ENCODE data around the gene SSTR3. TPM values are rescaled to one million over a fixed set of nuclear protein-coding genes. Genes with fewer than 3 reads are reported as not detected.

SSTR3 gene
- total RNA-seq, 1 donor from 2014 or later = not detected

- no peak for FAIRE-seq
- no peak overlapping the region for H3K4me3 ChIP-seq (ENCODE audit: insufficient read depth, low read depth, low read length)
- H4K20me1 ChIP-seq (ENCODE audit: insufficient read depth, low read length) = no peaks in the 10 kb centered on the region
- Mint-ChIP-seq H3K36me3 (ENCODE audit: low read depth, unreplicated experiment) (peaks cover 6% of the 10 kb centered on the region), H3K9me3 (ENCODE audit: unreplicated experiment) (peaks cover 13% of the 10 kb centered on the region), H3K4me3 (ENCODE audit: unreplicated experiment) (no peak overlapping the region), H3K27me3 (ENCODE audit: low read depth, unreplicated experiment) (peaks cover 47% of the 10 kb centered on the region), H3K4me1 (ENCODE audit: low read depth, unreplicated experiment) (peaks cover 6% of the 10 kb centered on the region), H3K27ac (ENCODE audit: unreplicated experiment) (no peak overlapping the region)
- H3K27me3 ChIP-seq (ENCODE audit: insufficient read depth, low read length) = peaks cover 7% of the 10 kb centered on the region
- no peak overlapping the region for H3K9ac ChIP-seq (ENCODE audit: low read length)
- TF ChIP-seq, protein P1, sequence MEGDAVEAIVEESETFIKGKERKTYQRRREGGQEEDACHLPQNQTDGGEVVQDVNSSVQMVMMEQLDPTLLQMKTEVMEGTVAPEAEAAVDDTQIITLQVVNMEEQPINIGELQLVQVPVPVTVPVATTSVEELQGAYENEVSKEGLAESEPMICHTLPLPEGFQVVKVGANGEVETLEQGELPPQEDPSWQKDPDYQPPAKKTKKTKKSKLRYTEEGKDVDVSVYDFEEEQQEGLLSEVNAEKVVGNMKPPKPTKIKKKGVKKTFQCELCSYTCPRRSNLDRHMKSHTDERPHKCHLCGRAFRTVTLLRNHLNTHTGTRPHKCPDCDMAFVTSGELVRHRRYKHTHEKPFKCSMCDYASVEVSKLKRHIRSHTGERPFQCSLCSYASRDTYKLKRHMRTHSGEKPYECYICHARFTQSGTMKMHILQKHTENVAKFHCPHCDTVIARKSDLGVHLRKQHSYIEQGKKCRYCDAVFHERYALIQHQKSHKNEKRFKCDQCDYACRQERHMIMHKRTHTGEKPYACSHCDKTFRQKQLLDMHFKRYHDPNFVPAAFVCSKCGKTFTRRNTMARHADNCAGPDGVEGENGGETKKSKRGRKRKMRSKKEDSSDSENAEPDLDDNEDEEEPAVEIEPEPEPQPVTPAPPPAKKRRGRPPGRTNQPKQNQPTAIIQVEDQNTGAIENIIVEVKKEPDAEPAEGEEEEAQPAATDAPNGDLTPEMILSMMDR (IDR thresholded peaks at IDR 0.05; ENCODE audit: insufficient read depth, low read depth, low read length) = no peak
- TF ChIP-seq EZH2 (IDR thresholded peaks at IDR 0.05; ENCODE audit: insufficient read depth, low read length) = no peak
- H3K4me1 ChIP-seq (ENCODE audit: insufficient read depth, low read length) = peaks cover 7% of the 10 kb centered on the region
- no peak overlapping the region for H3K27ac ChIP-seq (ENCODE audit: low read depth, low read length)
- no peak overlapping the region for H2AFZ ChIP-seq (ENCODE audit: low read depth, low read length)
- no peaks in the 10 kb centered on the region for H3K36me3 ChIP-seq (ENCODE audit: insufficient read depth, low read length)
- H3K4me2 ChIP-seq (ENCODE audit: low read length) = no peak overlapping the region
- no peak for DNase-seq (ENCODE audit: low read depth)
- no peaks in the 10 kb centered on the region for H3K79me2 ChIP-seq (ENCODE audit: insufficient read depth, low read length)
- peaks cover 8% of the 10 kb centered on the region for H3K9me3 ChIP-seq (ENCODE audit: insufficient read depth, low read depth, low read length)
Measured at GRCh38 chr22:37158963-37159290, 53.4 kb downstream of the SSTR3 start.

DNA sequence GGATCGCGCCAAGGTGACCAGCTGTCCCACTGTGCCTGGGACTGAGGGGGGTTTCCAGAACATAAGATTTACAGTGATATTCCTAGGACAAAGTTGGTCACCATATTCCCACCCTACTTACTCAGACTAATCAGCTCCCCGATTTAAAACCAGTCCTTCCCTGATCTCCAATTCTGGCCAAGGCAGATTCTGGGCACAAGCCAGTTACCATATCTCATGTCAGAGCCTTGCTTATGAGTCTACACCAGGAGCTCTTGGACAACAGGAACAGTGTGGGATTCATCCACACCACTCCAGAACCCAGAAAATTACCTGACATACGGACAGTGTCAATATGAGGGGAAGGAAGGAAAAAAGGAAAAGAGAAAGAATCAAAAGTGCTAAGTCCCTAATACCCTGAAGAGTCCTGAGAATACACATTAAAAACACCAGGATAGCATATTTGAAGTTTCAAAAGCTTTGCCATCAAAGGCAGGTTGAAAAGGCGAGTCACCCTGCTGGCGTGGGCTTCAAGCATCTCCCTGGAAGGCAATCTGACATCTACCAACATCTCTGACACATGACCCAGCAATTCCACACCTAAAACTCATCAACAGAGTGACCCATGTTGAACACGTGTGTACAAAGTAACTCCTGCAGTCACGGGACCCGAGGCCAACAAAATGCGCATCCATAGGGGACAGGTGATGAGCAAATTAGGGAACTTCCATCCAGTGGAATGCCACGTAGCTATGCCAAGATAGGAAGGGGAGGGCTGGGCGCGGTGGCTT is 54.6 kb downstream of the SSTR3 start:
- DNase-seq (ENCODE audit: low read depth) = peak; percentile 49
- TF ChIP-seq, protein P1 (IDR thresholded peaks at IDR 0.05; ENCODE audit: insufficient read depth, low read depth, low read length) = no peak
- TF ChIP-seq EZH2 (IDR thresholded peaks at IDR 0.05; ENCODE audit: insufficient read depth, low read length) = no peak
- Histone ChIP-seq H3K79me2 (ENCODE audit: insufficient read depth, low read length) (no peaks in the 10 kb centered on the region), H3K4me2 (ENCODE audit: low read length) (no peak overlapping the region), H3K27me3 (ENCODE audit: insufficient read depth, low read length) (peaks cover 11% of the 10 kb centered on the region), H3K36me3 (ENCODE audit: insufficient read depth, low read length) (no peaks in the 10 kb centered on the region), H3K9ac (ENCODE audit: low read length) (no peak overlapping the region), H3K27ac (ENCODE audit: low read depth, low read length) (no peak overlapping the region), H3K4me1 (ENCODE audit: insufficient read depth, low read length) (peaks cover 7% of the 10 kb centered on the region), H3K4me3 (ENCODE audit: insufficient read depth, low read depth, low read length) (no peak overlapping the region), H2AFZ (ENCODE audit: low read depth, low read length) (no peak overlapping the region), H3K9me3 (ENCODE audit: insufficient read depth, low read depth, low read length) (peaks cover 8% of the 10 kb centered on the region), H4K20me1 (ENCODE audit: insufficient read depth, low read length) (no peaks in the 10 kb centered on the region)
- Mint-ChIP-seq H3K27me3 (ENCODE audit: low read depth, unreplicated experiment) (peaks cover 50% of the 10 kb centered on the region), H3K9me3 (ENCODE audit: unreplicated experiment) (peaks cover 13% of the 10 kb centered on the region), H3K4me1 (ENCODE audit: low read depth, unreplicated experiment) (peaks cover 4% of the 10 kb centered on the region), H3K27ac (ENCODE audit: unreplicated experiment) (peak overlapping the region; percentile 69), H3K4me3 (ENCODE audit: unreplicated experiment) (no peak overlapping the region), H3K36me3 (ENCODE audit: low read depth, unreplicated experiment) (peaks cover 6% of the 10 kb centered on the region)
- no peak for FAIRE-seq
